Activated CD8-positive, alpha-beta T cell treated with anti-CD3 and anti-CD28 coated beads for 36 hours (primary cell): ENCODE data around the gene UBN1. TPM values are rescaled to one million over a fixed set of nuclear protein-coding genes. Genes with fewer than 3 reads are reported as not detected.

Experiments used
- ATAC-seq: fragments of 200-7000 bp; cut with Tn5 transposase; one replicate; pipeline ENCODE4 v1.10.0; 2021; ENCODE audit warnings: mild to moderate bottlenecking, moderate library complexity
- CTCF ChIA-PET: fragments of 350-600 bp; sonication (Branson Sonifier 250); formaldehyde crosslinking; loops from one replicate; lab custom pipeline; 2021; ENCODE audit warnings: antibody characterized with exemption; lab: Charles Lee
- POLR2A ChIA-PET: fragments of 350-600 bp; sonication (Branson Sonifier 250); formaldehyde crosslinking; loops from one replicate; lab custom pipeline; 2021; ENCODE audit warnings: antibody characterized with exemption; lab: Charles Lee
- DNase-seq: peaks from one replicate; pipeline ENCODE4 v3.0.0-alpha.2; 2020
- H3K27ac Mint-ChIP-seq: one replicate; pipeline ENCODE4 v1.8.0; 2021; ENCODE audit warnings: mild to moderate bottlenecking, mixed read lengths
- H3K27me3 Mint-ChIP-seq: one replicate; pipeline ENCODE4 v1.8.0; 2021; ENCODE audit warnings: mixed read lengths
- H3K36me3 Mint-ChIP-seq: one replicate; pipeline ENCODE4 v1.8.0; 2021; ENCODE audit warnings: low read depth, mixed read lengths
- H3K4me1 Mint-ChIP-seq: one replicate; pipeline ENCODE4 v1.8.0; 2021; ENCODE audit warnings: low read depth, mixed read lengths
- H3K4me3 Mint-ChIP-seq: one replicate; pipeline ENCODE4 v1.8.0; 2021; ENCODE audit warnings: mild to moderate bottlenecking, moderate library complexity, mixed read lengths
- H3K9me3 Mint-ChIP-seq: one replicate; pipeline ENCODE4 v1.8.0; 2021; ENCODE audit warnings: mixed read lengths
- CTCF ChIP-seq: fragments of 200-600 bp; IDR thresholded peaks from one replicate; pipeline ENCODE4 v1.8.0; 2022; ENCODE audit warnings: antibody characterized with exemption, mild to moderate bottlenecking
- intact Hi-C: fragments of 100-400 bp; cut with micrococcal nuclease; formaldehyde crosslinking; loops from one replicate; pipeline ENCODE4 v1.10.0; 2022
- total RNA-seq, 2 experiments: library from RNA; stranded (reverse); gene quantifications; one replicate each; pipeline ENCODE4 v1.2.3, GENCODE V29; 2021

UBN1 gene
- total RNA-seq, 2 experiments from 2014 or later: 25.4 to 25.6 TPM

DNA sequence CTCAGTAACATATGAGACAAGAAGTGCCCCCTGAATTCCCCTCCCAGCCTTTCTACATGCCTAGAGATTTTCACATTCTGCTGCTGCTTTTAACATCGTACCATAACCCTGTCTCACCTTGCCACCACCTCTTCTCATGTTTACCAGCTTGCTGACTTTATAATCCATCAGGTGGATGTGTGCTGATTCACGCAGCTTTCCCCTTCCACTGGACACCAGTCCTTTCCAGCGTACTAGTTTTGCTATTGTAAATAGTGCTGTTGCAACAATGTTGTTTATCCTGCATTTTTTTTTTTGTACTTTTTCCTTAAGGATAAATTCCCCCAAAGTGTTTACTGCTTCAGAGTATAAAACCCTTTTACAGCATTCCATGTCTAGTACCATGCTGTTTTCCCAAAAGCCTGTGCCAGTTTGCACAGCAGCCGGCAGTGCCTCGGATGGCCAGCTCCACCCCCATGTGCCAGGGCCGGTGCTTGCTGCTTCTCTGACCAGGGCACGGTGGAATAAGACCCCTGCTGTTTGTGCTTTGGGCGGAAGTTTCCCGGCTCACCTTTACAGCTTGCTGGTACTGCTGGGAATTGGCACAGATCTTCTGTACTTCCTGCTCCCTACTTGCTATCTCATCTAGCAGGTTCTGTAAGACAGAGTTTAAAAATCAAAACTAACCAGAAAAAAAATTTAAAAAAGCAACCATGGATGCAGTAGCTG, 41.3 kb downstream of the UBN1 start:
- no peak for TF ChIP-seq CTCF
- Mint-ChIP-seq H3K4me3 (no peak overlapping the region), H3K36me3 (peaks cover 11% of the 10 kb centered on the region), H3K4me1 (no peaks in the 10 kb centered on the region), H3K9me3 (no peaks in the 10 kb centered on the region), H3K27me3 (no peaks in the 10 kb centered on the region), H3K27ac (no peak overlapping the region)
- ATAC-seq: no peak
- intact Hi-C loops: no loop called here
- ChIA-PET POLR2A (no interaction called here), CTCF (no interaction called here)
- no peak for DNase-seq

GRCh38 chr16:4890026-4890425, 42.7 kb downstream of the UBN1 start:
- H3K9me3 Mint-ChIP-seq: no peaks in the 10 kb centered on the region
- H3K36me3 Mint-ChIP-seq: peaks cover 2% of the 10 kb centered on the region
- ChIA-PET POLR2A (no interaction called here), CTCF (no interaction called here)
- no peaks in the 10 kb centered on the region for H3K27me3 Mint-ChIP-seq
- H3K27ac Mint-ChIP-seq: no peak overlapping the region
- H3K4me3 Mint-ChIP-seq: no peak overlapping the region
- no peak for ATAC-seq
- H3K4me1 Mint-ChIP-seq: no peaks in the 10 kb centered on the region
- no peak for DNase-seq
- TF ChIP-seq CTCF: no peak
- intact Hi-C loops: no loop called here

- intact Hi-C loops: no loop called here
- peaks cover 2% of the 10 kb centered on the region for H3K36me3 Mint-ChIP-seq
- no peaks in the 10 kb centered on the region for H3K27me3 Mint-ChIP-seq
- no peak for TF ChIP-seq CTCF
- ChIA-PET POLR2A (no interaction called here), CTCF (no interaction called here)
- no peak overlapping the region for H3K4me3 Mint-ChIP-seq
- DNase-seq (no peak), ATAC-seq (no peak)
- H3K4me1 Mint-ChIP-seq: no peaks in the 10 kb centered on the region
- no peaks in the 10 kb centered on the region for H3K9me3 Mint-ChIP-seq
- H3K27ac Mint-ChIP-seq: no peak overlapping the region
These were observed 43.4 kb downstream of the UBN1 start for GRCh38 chr16:4890686-4891085.

DNA sequence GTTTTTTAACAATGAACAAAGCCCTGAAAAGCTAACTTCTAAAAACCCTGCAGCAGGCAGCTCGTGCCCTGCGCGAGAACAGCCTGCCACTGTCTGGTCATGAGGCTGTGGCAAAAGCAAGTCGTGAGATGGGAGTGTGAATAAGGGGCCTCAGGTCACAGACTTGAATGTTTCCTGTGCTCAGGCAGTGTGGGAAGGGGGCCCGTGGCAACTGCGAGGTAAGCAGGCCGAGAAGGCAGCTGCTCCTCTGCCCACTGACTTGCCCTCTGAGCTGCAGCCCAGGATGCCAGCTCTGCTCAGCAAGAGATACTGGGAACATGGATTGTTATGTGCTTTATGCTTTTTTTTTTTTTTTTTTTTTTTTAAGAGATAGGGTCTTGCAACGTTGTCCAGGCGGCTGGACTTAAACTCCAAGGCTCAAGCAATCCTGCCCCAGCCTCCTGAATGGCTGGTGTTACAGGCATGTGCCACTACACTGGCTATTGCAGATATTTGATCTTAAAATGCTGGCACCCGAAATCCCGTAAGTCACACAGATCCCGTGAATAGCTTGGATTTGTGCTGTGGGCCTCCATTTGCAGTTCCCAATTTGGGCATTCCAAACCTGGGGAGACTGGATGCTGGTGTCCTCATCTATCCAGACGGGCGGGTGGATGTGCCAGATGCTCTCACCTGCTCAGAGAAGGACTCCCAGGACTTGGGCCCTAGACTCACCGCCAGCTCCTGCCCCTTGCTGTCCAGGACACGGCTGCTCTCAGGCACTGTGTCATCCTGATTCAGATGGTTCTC, 44.0 kb downstream of the UBN1 start:
- Mint-ChIP-seq H3K4me1 (no peaks in the 10 kb centered on the region), H3K36me3 (no peaks in the 10 kb centered on the region), H3K27me3 (no peaks in the 10 kb centered on the region), H3K27ac (no peak overlapping the region), H3K4me3 (no peak overlapping the region), H3K9me3 (no peaks in the 10 kb centered on the region)
- CTCF ChIA-PET: no interaction called here
- intact Hi-C loops: no loop called here
- DNase-seq (no peak), ATAC-seq (no peak)
- no peak for TF ChIP-seq CTCF
- POLR2A ChIA-PET: no interaction called here

GRCh38 chr16:4891886-4892216, 44.6 kb downstream of the UBN1 start:
- Mint-ChIP-seq H3K27ac (no peak overlapping the region), H3K9me3 (no peaks in the 10 kb centered on the region), H3K4me3 (no peak overlapping the region), H3K4me1 (no peaks in the 10 kb centered on the region), H3K36me3 (no peaks in the 10 kb centered on the region), H3K27me3 (no peaks in the 10 kb centered on the region)
- ATAC-seq (no peak), DNase-seq (no peak)
- TF ChIP-seq CTCF: no peak
- CTCF ChIA-PET: no interaction called here
- intact Hi-C loops: no loop called here
- POLR2A ChIA-PET: no interaction called here
